GM18861 (cell line): Measurements from ENCODE around the gene CYP11A1.
A peak's percentile ranks its signal among the peaks of the same experiment; 100 is the strongest.
"Not testable (repeated sequence)": the region's sequence is repeated elsewhere in the genome, so short reads cannot be mapped to it uniquely, and the experiment has no call there.

Experiments used
- ATAC-seq: cut with Tn5 transposase; IDR thresholded peaks from one replicate; pipeline ENCODE4 v1.9.1; 2021; ENCODE audit not compliant: unreplicated experiment

CYP11A1 gene

DNA sequence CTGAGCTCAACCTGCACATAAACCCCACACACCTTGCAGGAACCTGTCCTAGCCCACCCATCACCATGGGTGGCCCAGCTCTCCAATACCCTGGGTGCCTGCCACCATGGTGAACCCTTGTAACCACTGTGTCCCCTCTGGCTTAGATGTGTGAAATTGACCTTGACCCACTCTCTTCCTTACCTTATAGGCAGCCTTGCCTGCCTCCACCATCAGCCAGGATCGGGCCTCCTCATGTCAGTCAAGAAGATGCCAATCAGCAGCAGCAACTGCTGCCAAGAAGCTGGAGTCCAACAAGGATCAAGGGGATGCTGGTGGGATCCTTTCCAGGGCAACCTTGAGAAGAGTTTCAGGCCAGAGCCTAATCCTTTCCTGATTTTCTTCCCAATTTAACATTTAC, 8.8 kb upstream of the CYP11A1 start:
- no peak for ATAC-seq

DNA sequence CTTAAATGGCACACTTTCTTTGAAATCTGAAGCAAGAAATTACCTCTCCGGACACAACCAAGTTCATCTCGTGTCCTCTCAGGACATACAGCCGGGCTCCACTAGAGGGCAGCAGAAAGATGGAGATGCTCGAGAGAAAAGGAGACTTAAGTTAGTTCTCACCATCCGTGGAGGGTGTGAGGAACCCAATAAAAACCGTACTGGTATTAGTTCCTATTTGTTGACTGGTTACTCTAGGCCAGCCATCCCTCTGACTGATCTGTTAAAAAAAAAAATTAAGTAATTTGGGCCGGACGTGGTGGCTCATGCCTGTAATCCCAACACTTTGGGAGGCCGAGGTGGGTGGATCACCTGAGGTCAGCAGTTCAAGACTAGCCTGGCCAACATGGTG, 7.9 kb upstream of the CYP11A1 start:
- ATAC-seq, result no peak

DNA sequence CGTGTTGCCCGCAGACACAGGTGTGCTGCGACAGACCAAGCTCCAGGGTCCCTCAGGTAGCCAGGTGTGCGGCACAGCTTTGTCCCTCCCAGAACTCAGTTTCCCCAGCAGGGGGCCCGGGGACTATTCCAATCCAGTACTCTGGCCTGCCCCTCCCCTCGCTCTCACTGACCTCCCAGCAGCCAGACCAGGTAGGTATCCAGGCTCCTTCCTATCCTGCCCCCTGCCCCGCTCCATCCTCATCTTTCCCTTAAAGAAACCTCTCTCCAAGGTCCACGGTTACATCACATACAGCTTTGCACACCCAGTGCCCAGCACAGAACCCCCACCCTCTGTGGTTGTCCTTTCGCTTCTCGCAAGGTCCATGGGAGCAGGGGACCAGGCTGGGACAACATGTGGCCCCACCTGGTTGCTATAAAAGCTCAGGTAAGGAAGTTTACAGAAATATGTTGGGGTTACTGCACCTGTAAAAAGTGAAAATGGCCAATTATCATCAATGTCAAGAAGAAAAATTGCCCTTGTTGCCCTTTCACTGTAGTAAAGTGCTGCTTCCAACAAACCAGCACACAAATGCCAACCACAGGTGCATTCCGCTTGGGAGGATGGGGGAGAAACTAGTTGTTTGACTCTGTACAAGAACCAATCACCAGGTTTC, 7.3 kb upstream of the CYP11A1 start:
- ATAC-seq, result no peak

DNA sequence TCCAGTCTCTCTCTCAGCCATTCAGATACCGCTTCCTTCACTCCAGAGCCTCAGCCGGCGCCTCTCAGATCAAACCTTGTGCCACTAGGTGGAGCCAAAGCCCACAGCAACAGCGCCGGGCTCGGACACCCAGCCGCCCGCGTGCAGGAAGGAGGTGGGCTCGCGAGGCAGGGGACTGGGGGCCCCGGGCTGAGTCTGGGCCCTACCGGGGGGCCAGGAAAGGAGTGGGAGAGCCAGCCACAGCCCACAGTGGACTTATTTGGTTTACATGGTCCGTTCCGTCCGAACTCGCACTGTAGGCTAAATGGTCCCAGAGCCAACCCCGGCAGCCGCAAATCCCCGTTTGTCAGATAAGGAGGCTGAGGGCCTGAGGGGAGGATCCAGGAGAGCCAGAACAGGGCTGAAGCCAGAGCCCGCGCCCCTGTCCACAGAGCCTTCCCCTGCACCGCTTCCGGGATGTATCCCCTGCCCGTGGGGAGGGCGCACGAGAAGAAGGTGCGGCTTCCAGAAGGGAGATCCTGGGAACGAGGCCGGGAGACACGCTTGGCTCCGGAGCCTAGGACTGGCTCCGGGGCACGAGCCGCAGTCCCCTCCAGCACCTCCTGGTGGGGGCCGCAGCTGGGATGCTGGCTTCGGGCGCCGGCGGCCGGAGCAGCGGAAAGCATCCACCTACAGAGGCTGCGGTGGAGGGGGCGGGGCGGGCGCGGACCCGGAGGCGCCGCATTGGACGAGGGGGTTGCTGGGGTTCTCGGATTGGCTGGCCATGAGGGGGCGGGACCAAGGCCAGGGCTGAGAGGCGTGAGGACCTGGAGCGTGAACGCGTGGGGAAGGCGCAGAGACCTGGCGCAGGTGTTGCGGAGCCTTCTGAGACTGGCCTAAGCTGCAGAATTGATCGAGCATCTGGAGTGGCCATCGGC, 6.5 kb upstream of the CYP11A1 start:
- ATAC-seq, result peak; percentile 52

DNA sequence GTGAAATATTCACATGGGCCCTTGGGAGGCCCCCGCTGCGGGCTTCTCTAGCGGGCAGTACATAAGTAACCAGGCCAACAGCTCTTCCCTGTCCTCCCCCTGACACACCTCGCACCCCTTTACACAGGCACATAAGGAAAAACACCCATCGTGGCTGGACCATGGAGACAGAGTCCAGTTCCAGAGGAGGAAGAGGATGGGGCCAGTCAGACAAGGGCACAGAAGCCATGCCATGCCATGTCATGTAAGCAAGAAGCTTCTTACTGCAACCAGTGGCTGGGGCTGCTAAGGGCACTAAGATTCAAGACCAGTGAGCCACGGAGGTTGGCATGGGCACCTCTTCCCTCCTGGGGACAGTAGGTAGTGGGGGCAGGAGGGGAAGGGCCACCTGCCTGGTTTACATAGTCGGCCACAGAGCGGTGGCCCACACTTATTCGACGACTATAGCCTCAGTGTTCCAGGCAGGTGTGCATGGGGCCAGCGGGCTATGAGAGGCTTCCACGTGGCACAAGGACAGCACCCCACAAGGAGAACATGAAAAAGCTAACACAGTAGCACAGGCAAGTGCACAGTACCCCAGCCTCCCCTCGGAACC, 5.7 kb upstream of the CYP11A1 start:
- no peak for ATAC-seq

DNA sequence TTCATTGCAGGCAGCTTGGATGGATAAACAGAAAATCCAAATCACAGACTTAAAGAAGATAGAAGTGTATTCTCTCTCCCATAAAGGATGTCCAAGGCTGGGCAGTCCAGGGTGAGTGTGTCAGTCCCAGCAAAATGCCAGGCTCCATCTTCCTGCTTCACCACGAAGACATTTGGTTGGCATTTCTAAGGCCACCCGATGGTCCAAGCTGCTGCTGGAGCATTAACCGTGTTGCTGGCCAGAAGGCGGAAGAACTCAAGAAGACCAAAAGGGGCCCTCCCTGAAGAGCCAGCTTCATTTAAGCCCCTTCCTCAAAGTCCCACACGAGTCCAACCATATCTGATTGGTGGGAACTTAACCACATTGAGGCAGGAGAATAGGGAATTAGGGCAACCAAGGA, 3.0 kb upstream of the CYP11A1 start:
- ATAC-seq, result no peak

DNA sequence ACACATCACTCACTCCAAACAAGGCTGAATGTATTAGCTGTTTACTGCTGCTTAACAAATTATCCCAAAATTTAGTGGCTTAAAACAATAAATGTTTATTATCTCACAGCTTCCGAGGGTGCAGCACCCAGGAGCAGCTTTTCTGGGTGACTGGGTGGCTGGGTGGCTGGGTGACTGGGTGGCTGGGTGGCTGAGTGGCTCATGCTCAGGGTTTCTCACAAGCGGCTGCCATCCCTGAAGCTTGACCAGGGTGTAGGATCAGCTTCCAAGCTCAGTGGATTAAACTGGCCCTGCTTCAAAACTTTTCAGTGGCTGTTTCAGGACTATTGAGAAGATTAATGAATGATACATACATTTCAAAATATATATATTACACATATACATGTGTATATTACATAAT, 2.3 kb upstream of the CYP11A1 start:
- ATAC-seq, result no peak

DNA sequence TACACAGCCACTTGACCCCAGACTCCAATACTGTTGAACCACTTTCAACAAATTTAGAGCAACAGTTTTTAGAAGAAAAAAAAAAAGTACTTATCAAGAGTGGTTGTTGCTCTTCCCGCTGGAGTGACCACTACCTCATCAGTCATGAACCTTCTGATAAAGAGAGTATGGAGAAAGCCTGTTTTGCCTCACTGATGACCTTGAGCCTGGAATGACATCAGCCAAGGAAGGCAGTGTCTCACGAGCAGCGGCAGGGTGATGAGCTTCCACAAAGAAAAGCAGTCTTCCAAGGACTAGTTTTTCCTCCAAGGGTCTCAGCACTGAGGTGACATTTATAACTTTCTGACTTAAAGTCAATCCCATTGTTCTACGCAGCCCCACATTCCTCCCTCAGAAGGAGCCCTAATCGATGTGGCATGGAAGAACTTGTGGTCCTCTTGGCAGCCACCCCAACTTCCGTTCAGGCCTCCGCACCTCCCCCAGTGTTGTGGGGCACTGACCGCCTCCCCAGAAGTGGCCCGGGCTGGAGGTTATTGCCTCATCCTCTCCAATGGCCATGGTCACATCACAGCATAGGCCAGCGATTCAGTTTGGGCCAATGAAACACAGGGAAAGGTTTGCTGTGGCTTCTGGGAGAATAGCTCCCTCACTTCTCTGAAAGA, 1.8 kb upstream of the CYP11A1 start:
- ATAC-seq, result no peak

DNA sequence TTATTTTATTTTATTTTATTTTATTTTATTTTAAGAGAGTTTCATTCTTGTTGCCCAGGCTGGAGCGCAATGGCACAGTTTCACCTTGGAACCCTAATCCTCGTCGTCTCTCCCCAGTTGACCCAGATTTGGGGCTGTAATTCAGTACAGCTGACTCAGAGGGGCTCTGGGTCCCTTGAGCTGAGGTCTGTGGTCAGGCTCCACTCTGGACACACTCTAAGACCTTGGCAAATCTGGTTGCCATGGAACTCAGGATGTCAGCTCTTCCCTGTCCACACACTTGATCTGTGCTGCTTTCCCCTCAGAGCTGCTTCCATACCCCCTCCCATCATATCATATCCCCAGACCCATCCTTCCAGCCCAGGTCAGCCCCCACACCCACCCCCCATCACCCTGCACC, 675 bp upstream of the CYP11A1 start:
- ATAC-seq, result no peak

DNA sequence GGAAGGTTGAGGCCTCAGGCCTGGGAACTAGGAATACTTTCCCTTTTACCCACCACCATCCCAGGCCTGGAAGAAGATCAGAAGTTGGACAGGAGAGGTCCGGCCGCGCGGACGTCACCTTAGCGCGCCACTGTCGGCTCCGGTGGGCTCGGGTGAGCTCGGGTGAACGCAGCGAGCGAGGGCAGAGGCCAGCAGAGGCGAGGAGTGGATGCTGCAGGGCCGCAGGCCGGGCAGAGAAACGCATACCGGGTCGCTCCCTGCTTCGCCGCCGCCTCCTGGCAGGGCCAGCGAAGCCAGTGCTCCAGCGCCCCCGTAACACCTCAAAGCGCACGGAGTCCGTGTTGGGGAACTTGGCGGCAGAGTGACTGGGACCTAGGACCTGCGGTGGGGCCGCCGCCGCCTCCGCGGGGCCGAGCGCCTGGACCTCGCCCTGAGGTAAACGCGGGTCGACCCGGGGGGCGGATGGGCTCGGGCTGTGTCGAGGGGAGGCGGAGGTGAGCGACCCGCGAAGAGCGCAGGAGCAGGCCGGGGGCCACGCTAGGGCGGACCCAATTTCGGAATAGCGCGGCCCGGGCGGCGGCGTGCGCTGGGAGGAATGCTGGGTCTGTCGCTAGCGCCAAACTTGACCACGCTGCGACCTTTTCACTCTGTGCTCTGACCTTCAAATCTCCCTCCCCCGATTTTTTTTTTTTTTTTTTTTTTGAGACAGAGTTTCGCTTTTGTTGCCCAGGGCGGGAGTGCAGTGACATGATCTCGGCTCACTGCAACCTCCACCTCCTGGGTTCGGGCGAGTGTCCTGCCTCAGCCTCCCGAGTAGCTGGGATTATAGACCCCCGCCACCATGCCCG, 1.6 kb downstream of the CYP11A1 start:
- no peak for ATAC-seq

DNA sequence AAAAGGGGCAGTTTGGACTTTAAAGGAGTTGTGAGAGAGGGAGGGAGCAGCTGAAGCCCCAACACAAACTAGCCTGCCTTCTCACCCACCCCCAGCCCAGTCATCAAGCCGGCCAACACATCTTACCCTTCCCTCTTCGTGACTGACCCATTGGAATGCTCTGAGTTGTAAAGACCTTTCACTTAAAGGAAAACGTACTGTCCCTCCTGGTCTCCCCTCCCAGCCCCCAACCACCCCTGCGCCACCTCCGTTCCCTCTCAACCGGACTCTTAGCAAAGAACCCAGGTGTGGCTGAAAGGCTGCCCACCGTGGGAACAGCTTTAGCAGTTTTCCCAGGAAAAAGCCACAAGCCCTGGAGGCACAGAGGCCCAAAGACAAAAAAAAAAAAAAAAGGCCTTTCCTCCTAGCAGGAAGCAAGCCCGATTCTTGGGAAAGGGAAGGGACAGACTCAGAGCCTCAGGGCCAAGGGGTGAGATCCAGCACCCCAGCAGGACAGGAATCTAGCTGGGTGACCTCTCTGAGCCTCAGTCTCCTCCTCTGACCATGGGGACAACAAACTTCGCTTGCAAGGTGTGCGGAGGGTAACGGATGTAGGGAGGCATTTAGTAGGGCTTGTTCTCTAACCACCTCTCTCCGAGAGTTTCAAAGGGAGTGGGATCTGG, 2.4 kb downstream of the CYP11A1 start:
- ATAC-seq, result no peak

DNA sequence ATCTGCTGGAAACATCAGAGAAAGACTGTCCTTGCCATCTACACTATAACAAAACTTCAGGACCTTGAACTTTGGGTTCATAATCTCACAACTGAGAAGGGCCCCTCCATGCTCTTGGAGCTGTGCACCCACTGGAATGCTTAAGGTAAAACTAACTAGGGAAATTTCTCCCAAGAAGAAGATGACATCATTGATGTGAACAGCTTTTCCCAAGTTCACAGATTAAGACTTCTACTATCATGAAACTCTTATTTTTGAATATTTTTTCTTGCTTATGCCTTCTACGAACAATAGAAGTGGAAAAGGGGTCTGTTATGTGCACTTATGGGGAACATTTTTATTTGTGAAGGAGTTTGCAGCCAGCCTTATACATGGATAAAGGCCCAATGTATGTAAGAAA, 5.0 kb downstream of the CYP11A1 start:
- ATAC-seq, result no peak

DNA sequence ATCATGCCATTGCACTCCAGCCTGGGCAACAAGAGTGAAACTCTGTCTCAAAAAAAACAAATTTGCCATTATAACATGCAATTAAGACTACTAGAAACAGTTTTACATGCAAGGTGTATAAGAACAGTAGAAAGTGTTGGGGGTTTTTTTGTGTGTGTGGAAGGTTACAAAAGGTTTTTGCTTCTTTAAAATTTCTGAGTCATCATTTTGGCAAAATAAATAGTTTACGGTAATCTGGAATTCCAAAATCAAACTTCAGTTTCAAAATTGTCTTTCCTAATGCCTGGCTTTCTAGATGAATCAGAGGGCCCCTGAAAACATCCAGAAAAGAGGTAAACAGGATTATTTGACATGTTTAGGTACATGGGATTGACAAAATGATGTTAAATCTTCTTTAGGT, 6.6 kb downstream of the CYP11A1 start:
- not testable (repeated sequence) for ATAC-seq

DNA sequence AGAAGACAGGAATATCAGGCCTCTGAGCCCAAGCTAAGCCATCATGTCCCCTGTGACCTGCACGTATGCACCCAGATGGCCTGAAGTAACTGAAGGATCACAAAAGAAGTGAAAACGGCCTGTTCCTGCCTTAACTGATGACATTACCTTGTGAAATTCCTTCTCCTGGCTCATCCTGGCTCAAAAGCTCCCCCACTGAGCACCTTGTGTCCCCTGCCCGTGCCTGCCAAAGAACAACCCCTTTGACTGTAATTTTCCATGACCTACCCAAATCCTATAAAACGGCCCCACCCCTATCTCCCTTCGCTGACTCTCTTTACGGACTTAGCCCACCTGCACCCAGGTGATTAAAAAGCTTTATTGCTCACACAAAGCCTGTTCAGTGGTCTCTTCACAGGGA, 8.1 kb downstream of the CYP11A1 start:
- ATAC-seq, result not testable (repeated sequence)

DNA sequence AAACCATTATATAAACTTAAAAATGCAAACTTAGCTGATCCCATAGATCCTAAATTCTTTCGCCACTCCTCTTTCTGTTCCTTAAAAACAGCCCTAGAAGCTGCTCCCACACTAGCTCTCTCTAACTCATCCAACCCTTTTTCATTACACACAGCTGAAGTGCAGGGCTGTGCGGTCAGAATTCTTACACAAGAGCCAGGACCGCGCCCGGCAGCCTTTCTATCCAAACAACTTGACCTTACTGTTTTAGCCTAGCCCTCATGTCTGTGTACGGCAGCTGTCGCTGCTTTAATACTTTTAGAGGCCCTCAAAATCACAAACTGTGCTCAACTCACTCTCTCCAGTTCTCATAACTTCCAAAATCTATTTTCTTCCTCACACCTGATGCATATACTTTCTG, 9.9 kb downstream of the CYP11A1 start:
- not testable (repeated sequence) for ATAC-seq

DNA sequence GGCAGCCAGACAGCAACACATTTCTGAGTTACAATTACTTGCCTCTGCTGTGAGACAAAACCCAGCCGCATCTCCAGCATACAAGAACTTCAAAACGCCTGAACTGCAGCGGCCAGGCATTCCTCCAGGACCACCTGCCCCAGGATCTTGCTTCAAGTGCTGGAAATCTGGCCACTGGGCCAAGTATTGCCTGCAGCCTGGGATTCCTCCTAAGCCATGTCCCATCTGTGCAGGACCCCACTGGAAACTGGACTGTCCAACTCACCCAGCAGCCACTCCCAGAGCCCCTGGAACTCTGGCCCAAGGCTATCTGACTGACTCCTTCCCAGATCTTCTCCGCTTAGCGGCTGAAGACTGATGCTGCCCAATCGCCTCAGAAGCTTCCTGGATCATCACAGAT, 11.4 kb downstream of the CYP11A1 start:
- ATAC-seq, result not testable (repeated sequence)

DNA sequence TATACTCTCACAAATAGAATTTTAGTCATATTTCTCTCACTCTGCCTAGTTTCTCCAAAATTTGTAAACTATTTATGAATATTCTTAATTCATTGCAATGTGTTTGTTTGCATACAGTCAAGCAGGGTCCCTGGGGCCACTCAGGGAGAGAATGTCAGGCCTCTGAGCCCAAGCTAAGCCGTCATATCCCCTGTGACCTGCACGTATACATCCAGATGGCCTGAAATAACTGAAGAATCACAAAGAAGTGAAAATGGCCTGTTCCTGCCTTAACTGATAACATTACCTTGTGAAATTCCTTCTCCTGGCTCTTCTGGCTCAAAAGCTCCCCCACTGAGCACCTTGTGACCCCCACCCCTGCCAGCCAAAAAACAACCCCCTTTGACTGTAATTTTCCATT, 13.5 kb downstream of the CYP11A1 start:
- ATAC-seq, result not testable (repeated sequence)

DNA sequence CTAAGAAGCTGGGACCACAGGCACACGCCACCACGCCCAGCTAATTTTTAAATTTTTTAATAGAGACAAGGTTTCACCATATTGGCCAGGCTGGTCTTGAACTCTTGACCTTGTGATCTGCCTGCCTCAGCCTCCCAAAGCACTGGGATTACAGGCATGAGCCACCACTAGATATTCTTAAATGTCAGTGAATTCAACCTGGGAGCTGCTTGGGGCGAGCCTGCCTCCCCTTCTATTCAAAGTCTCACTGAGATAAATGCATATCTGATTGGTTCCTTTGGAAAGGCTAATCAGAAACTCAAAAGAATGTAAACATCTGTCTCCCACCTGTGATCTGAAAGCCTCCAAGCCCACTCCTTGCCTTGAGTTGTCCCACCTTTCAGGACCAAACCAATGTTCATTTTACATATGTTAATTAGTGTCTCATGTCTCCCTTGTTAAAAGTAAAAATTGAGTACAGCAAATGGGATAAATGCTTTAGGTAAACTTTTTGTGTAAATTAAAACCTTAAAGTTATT, 15.0 kb downstream of the CYP11A1 start:
- no peak for ATAC-seq

DNA sequence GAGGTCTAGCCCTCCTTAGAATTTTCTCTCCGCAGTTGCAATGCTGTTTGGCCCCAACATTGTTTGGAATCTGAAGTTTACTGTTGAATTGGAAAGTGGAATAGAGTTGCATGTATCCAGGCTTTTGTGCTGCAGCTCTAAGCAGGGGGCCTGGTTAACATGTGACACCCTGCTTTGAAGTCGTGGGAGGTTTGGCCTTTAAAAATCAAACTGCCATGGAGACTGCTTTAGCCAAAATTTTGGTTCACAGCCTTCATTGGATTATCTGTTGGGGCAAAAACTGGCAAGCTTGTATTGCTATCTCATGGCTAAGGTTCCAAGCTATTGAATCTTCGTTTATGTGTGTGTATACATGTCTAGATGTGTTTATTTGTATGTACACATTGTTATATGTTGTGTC, 15.8 kb downstream of the CYP11A1 start:
- no peak for ATAC-seq
